Naive thymus-derived CD8-positive, alpha-beta T cell (primary cell): ENCODE results near the gene PHAF1. TPM values are rescaled to one million over a fixed set of nuclear protein-coding genes. Genes with fewer than 3 reads are reported as not detected.

Experiments used
- ATAC-seq, 2 donors: fragments of 150-1000 bp; cut with Tn5 transposase in 1 of 2; sonication (Bioruptor Pico), chemical (Tn5 transposase) in 1 of 2; 1 replicate in 1 of 2; 2 replicates in 1 of 2; pipeline ENCODE4 v1.10.0; 2021; ENCODE audit warnings: mild to moderate bottlenecking in 2 of 2, moderate library complexity in 2 of 2
- POLR2A ChIA-PET: fragments of 350-600 bp; sonication (Branson Sonifier 250); formaldehyde crosslinking; loops from one replicate; lab custom pipeline; 2021; ENCODE audit warnings: antibody characterized with exemption; lab: Charles Lee
- DNase-seq, 10 donors: peaks; one replicate each; pipeline versions ENCODE4 v3.0.0 to v3.0.0-alpha.2; 2020 to 2022
- H3K27ac Mint-ChIP-seq, 10 donors: one replicate each; pipeline ENCODE4 v1.8.0; 2020 to 2022; ENCODE audit warnings: mild to moderate bottlenecking in 10 of 10, mixed read lengths in 10 of 10, moderate library complexity in 4 of 10, inconsistent platforms in 1 of 10
- H3K27me3 Mint-ChIP-seq, 5 donors: one replicate each; pipeline ENCODE4 v1.8.0; 2021 to 2022; ENCODE audit warnings: mixed read lengths in 5 of 5
- H3K36me3 Mint-ChIP-seq, 3 donors: one replicate each; pipeline ENCODE4 v1.8.0; 2020 to 2022; ENCODE audit warnings: mixed read lengths in 3 of 3, mild to moderate bottlenecking in 2 of 3, inconsistent platforms in 1 of 3
- H3K4me1 Mint-ChIP-seq, 4 donors: one replicate each; pipeline ENCODE4 v1.8.0; 2021 to 2022; ENCODE audit warnings: mixed read lengths in 4 of 4
- H3K4me3 Mint-ChIP-seq, 10 donors: one replicate each; pipeline ENCODE4 v1.8.0; 2020 to 2022; ENCODE audit warnings: mild to moderate bottlenecking in 10 of 10, mixed read lengths in 10 of 10, moderate library complexity in 6 of 10, inconsistent platforms in 1 of 10
- H3K9me3 Mint-ChIP-seq, 9 donors: one replicate each; pipeline ENCODE4 v1.8.0; 2020 to 2022; ENCODE audit warnings: mixed read lengths in 9 of 9, mild to moderate bottlenecking in 3 of 9, inconsistent platforms in 1 of 9, moderate library complexity in 1 of 9
- polyA plus RNA-seq, 3 donors: library from polyadenylated mRNA; unstranded; fragments of 300-500 nt; fragmentation: Illumina TruSeq; gene quantifications; one replicate each; pipeline ENCODE4 v1.2.3, GENCODE V29; 2021
- total RNA-seq, 8 experiments: library from RNA in 2 of 8; stranded (reverse) in 2 of 8; gene quantifications; one replicate each; pipeline ENCODE4 v1.2.3 and lab custom pipeline; 2021 to 2026

The PHAF1 gene
- total and polyA plus RNA-seq, 5 experiments from 2014 or later: 6.9 to 23.3 (median 10.9) TPM

GRCh38 chr16:67179421-67180080, 69.8 kb downstream of the PHAF1 start:
- Mint-ChIP-seq H3K4me3 (peak overlapping the region in 2 of 10 donors; percentile 11 to 14), H3K36me3 (no peaks in the 10 kb centered on the region), H3K4me1 (peaks cover 3 to 19% (median 14%) of the 10 kb centered on the region in 4 donors), H3K9me3 (no peaks in the 10 kb centered on the region), H3K27ac (no peak overlapping the region), H3K27me3 (peaks cover 15 to 45% (median 22%) of the 10 kb centered on the region in 5 donors)
- DNase-seq: no peak
- no peak for ATAC-seq
- POLR2A ChIA-PET: no interaction called here

DNA sequence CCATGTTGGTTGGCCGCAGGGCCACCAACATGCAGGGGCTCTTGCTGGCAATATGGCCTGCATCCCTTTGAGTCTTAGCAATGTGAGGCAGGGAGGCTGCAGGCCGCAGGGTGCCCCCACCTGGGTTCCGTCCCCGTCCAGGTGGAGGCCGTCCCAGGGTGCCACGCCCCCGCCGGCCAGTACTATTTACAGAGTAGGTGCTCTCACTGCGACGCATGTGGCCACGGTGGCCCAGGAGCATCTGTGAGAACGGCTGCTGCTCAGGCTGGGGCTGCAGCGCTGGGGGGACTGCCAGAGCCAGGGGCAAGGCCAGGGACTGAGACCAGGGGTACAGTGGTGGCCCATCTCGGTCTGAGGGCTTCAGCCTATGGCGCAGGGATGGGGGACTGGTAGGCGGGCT, 70.4 kb downstream of the PHAF1 start:
- no peak for ATAC-seq
- DNase-seq: no peak
- Mint-ChIP-seq H3K36me3 (no peaks in the 10 kb centered on the region), H3K27me3 (peaks cover 15 to 42% (median 22%) of the 10 kb centered on the region in 5 donors), H3K9me3 (no peaks in the 10 kb centered on the region), H3K27ac (no peak overlapping the region), H3K4me3 (no peak overlapping the region), H3K4me1 (peaks cover 5 to 20% (median 19%) of the 10 kb centered on the region in 4 donors)
- POLR2A ChIA-PET: no interaction called here

- ATAC-seq: no peak
- no peaks in the 10 kb centered on the region for H3K9me3 Mint-ChIP-seq
- H3K4me3 Mint-ChIP-seq: no peak overlapping the region
- peaks cover 11 to 25% (median 23%) of the 10 kb centered on the region in 4 donors for H3K4me1 Mint-ChIP-seq
- no peak overlapping the region for H3K27ac Mint-ChIP-seq
- POLR2A ChIA-PET: no interaction called here
- peaks cover 13 to 31% (median 21%) of the 10 kb centered on the region in 5 donors for H3K27me3 Mint-ChIP-seq
- no peak for DNase-seq
- H3K36me3 Mint-ChIP-seq: no peaks in the 10 kb centered on the region
Observed at GRCh38 chr16:67181346-67181745, 71.6 kb downstream of the PHAF1 start.

DNA sequence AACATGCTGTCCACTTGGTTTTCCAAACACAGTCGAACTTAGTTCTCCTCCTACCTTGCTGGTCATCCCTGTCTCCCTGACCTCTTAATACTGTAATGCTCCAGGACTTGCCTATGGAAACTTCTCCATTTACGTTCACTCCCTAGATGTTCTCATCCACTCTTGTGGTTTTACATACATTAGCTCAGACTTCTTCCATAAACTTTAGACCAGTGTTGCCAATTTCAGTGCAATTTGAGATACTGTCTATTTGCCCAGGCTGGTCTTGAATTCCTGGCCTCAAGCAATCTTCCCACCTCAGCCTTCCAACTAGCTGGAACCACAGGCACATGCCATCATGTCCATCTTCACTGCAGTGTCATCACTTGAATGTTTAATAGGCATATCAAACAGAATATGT, 72.5 kb downstream of the PHAF1 start:
- no peaks in the 10 kb centered on the region for H3K36me3 Mint-ChIP-seq
- DNase-seq (no peak), ATAC-seq (no peak)
- H3K9me3 Mint-ChIP-seq: no peaks in the 10 kb centered on the region
- no peak overlapping the region for H3K4me3 Mint-ChIP-seq
- no peak overlapping the region for H3K27ac Mint-ChIP-seq
- peaks cover 11 to 25% (median 22%) of the 10 kb centered on the region in 4 donors for H3K4me1 Mint-ChIP-seq
- H3K27me3 Mint-ChIP-seq: peaks cover 9 to 23% (median 17%) of the 10 kb centered on the region in 5 donors
- POLR2A ChIA-PET: interaction anchor here (1.3 kb wide), 1 partner anchor 10 kb away, joined by 3 read pairs; the partner anchor contains the start of gene E2F4

- no peak for ATAC-seq
- POLR2A ChIA-PET: interaction anchor here (1.3 to 2.5 kb wide), 2 partner anchors 9 to 23 kb away, joined by 3 to 15 read pairs; partner anchors contain the start of genes E2F4, FBXL8 and TRADD
- Mint-ChIP-seq H3K27me3 (peaks cover 5 to 16% (median 12%) of the 10 kb centered on the region in 5 donors), H3K27ac (no peak overlapping the region), H3K4me1 (peaks cover 11 to 20% (median 16%) of the 10 kb centered on the region in 4 donors), H3K4me3 (no peak overlapping the region), H3K9me3 (no peaks in the 10 kb centered on the region), H3K36me3 (no peaks in the 10 kb centered on the region)
- no peak for DNase-seq
Observed at GRCh38 chr16:67183284-67183626, 73.5 kb downstream of the PHAF1 start.

DNA sequence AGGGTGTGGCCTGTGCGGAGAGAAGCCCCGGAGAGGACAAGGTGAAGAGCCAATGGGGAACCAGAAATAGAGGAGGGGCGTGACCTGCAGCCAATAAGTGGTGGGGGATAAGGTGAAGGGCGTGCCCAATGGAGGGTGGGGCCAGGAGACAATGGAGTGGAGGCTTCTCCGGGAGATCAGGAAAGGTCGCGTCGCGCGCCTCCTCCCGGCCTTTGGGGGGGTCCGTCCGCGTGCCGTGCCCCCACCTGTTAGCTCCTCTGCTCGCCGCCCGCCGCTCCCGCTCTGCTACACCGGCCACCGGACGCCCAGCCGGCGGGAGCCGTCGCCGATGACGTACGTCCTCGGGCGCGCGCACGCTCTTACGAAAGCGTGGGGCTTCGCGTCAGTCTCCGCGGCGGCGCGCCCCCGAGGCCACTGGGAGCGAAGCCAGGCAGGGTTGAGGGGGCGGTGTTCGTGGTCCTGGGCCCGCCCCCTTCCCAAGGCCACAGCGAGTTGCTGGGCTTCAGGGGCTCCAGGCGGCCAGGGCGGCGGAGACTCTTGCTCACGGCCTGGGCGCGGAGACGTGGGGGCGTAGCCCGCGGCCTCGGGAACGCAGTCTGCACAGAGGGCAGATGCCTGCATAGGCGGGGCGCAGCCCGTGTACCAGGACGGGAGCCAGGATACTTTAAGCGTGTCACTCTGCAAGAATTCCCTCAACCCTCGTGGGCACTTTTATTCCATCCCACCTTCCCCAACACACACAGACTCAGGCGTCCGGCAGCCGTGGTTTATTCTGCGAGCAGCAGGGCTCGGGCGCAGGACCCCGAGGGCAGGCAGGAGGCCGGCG, 74.1 kb downstream of the PHAF1 start, which contains the start of gene MATCAP1:
MATCAP1 (minus strand) TSS at position 337 of the 826 bp plus-strand sequence. CDS start 3,353 bp downstream, outside the sequence.
- Mint-ChIP-seq H3K27ac (peak within 1 kb of the TSS in 5 of 10 donors; percentile 15 to 89 (median 66)), H3K9me3 (no peaks in the 10 kb centered on the region), H3K27me3 (peaks cover 2 to 12% (median 7%) of the 10 kb centered on the region in 5 donors), H3K4me1 (peaks cover 10 to 16% (median 11%) of the 10 kb centered on the region in 4 donors), H3K36me3 (no peaks in the 10 kb centered on the region), H3K4me3 (peak within 1 kb of the TSS in 6 of 10 donors; percentile 55 to 90 (median 80))
- POLR2A ChIA-PET: interaction anchor here (0.6 to 2.5 kb wide), 6 partner anchors 9 to 156 kb away, joined by 3 to 15 read pairs (median 4); partner anchors contain the start of genes E2F4, FBXL8, FHOD1 and TRADD
- ATAC-seq (peak; percentile 91 to 95), DNase-seq (peak; percentile 82 to 97 (median 94))

DNA sequence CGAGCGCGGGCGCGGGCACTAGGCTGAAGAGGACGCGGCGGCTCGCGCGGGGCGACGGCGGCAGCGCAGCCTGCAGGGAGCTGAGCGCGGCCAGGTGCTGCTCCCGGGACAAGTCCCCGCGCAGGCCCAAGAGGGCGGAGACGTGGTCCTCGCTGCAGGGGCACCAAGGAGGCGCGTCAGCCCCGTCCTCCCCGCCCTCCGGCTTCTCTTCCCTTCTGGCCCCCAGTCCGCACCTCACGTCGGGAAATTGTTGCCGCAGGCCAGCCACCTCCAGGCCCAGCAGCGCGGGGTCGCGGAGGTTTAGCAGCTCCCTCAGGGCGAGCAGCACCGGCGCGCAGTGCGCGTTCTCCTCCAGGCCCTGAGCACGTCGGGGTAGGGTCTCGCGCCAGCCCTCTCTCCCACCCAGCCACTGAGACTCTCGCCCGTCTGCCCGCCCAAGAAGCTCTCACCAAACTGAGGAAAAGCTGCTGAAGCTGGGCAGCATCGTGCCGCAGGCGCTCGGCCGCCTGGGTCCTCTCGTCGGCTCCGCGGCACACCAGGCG, 74.8 kb downstream of the PHAF1 start:
- H3K36me3 Mint-ChIP-seq: no peaks in the 10 kb centered on the region
- no peaks in the 10 kb centered on the region for H3K9me3 Mint-ChIP-seq
- POLR2A ChIA-PET: interaction anchor here (1.2 to 2.5 kb wide), 7 partner anchors 10 to 156 kb away, joined by 3 to 15 read pairs (median 4); partner anchors contain the start of genes FBXL8, FHOD1, TMEM208 and TRADD
- peak in 1 of 10 donors; percentile 40 for DNase-seq
- peaks cover 8 to 14% (median 11%) of the 10 kb centered on the region in 4 donors for H3K4me1 Mint-ChIP-seq
- peak overlapping the region in 6 of 10 donors; percentile 55 to 90 (median 80) for H3K4me3 Mint-ChIP-seq
- H3K27ac Mint-ChIP-seq: peak overlapping the region in 5 of 10 donors; percentile 15 to 89 (median 66)
- peaks cover 0 to 7% (median under 1%) of the 10 kb centered on the region in 5 donors for H3K27me3 Mint-ChIP-seq
- peak in 1 of 2 donors; percentile 15 for ATAC-seq

- peak overlapping the region in 8 of 10 donors; percentile 74 to 94 (median 89) for H3K4me3 Mint-ChIP-seq
Observed at GRCh38 chr16:67184995-67185650, 75.4 kb downstream of the PHAF1 start.

GRCh38 chr16:67185651-67186134, 76.0 kb downstream of the PHAF1 start:
- no peaks in the 10 kb centered on the region for H3K9me3 Mint-ChIP-seq
- H3K36me3 Mint-ChIP-seq: no peaks in the 10 kb centered on the region
- peak overlapping the region in 8 of 10 donors; percentile 74 to 94 (median 89) for H3K4me3 Mint-ChIP-seq
- H3K27ac Mint-ChIP-seq: peak overlapping the region in 4 of 10 donors; percentile 65 to 88 (median 80)
- H3K4me1 Mint-ChIP-seq: peaks cover 8 to 14% (median 11%) of the 10 kb centered on the region in 4 donors
- POLR2A ChIA-PET: interaction anchor here (0.5 to 2.5 kb wide), 7 partner anchors 11 to 371 kb away, joined by 4 to 15 read pairs (median 4); partner anchors contain the start of genes FBXL8, TMEM208 and TRADD
- DNase-seq (no peak), ATAC-seq (no peak)
- H3K27me3 Mint-ChIP-seq: peaks cover 0 to 7% (median 0%) of the 10 kb centered on the region in 5 donors

More at GRCh38 chr16:67184995-67185650, 75.4 kb downstream of the PHAF1 start:
- ATAC-seq (peak; percentile 22 to 33), DNase-seq (peak; percentile 67 to 89 (median 80))
- peak overlapping the region; percentile 43 to 88 (median 78) for H3K27ac Mint-ChIP-seq
- H3K4me1 Mint-ChIP-seq: peaks cover 8 to 14% (median 11%) of the 10 kb centered on the region in 4 donors
- H3K27me3 Mint-ChIP-seq: peaks cover 0 to 7% (median 0%) of the 10 kb centered on the region in 5 donors
- POLR2A ChIA-PET: interaction anchor here (0.7 to 2.5 kb wide), 8 partner anchors 11 to 157 kb away, joined by 3 to 15 read pairs (median 4); partner anchors contain the start of genes FBXL8, FHOD1, TMEM208 and TRADD
- H3K36me3 Mint-ChIP-seq: no peaks in the 10 kb centered on the region
- no peaks in the 10 kb centered on the region for H3K9me3 Mint-ChIP-seq

- Mint-ChIP-seq H3K4me3 (peak overlapping the region in 3 of 10 donors; percentile 7 to 33 (median 28)), H3K36me3 (no peaks in the 10 kb centered on the region), H3K27me3 (peaks cover 0 to 7% (median 0%) of the 10 kb centered on the region in 5 donors), H3K9me3 (no peaks in the 10 kb centered on the region), H3K4me1 (peaks cover 10 to 18% (median 15%) of the 10 kb centered on the region in 4 donors), H3K27ac (no peak overlapping the region)
- no peak for DNase-seq
- no peak for ATAC-seq
- POLR2A ChIA-PET: no interaction called here
Observed at GRCh38 chr16:67186550-67186950, 76.8 kb downstream of the PHAF1 start.

GRCh38 chr16:67187175-67187890, 77.6 kb downstream of the PHAF1 start:
- H3K27ac Mint-ChIP-seq: no peak overlapping the region
- peaks cover 10 to 22% (median 21%) of the 10 kb centered on the region in 4 donors for H3K4me1 Mint-ChIP-seq
- H3K36me3 Mint-ChIP-seq: no peaks in the 10 kb centered on the region
- no peak overlapping the region for H3K4me3 Mint-ChIP-seq
- POLR2A ChIA-PET: no interaction called here
- ATAC-seq (no peak), DNase-seq (no peak)
- H3K9me3 Mint-ChIP-seq: no peaks in the 10 kb centered on the region
- peaks cover 0 to 7% (median 0%) of the 10 kb centered on the region in 5 donors for H3K27me3 Mint-ChIP-seq
